ENCODE results near the gene ACOT13. TPM values are rescaled to one million over a fixed set of nuclear protein-coding genes. Genes with fewer than 3 reads are reported as not detected.

Gene ACOT13
- total RNA-seq, 1 experiment from 2014 or later = 79.2 TPM

DNA sequence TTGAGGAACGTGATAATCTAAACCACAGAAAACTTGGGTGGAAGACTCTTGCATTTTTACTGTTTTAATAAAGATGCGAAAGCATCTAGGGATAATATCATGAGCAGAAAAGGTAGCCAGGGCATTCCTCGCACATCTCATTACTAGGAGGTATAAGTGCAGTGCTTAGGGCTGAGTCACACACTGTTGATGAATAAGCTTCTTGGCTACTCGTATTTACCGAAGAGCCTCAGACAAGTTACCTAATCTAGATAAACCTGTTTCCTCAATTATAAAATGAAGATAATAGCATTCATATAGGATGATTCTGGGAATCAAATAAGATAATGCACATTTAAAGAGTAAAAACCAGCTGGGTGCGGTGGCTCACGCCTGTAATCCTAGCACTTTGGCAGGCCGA, 20.1 kb upstream of the ACOT13 start:
- peak; percentile 61 to 97 for DNase-seq
- Histone ChIP-seq H3K27ac (peak overlapping the region; percentile 97), H3K9me2 (ENCODE audit: insufficient read depth) (no peaks in the 10 kb centered on the region), H3F3A (ENCODE audit: insufficient read depth, low read depth) (peaks cover 45% of the 10 kb centered on the region), H3K79me2 (ENCODE audit: low read depth) (peaks cover 31% of the 10 kb centered on the region), H3K36me3 (ENCODE audit: low read depth) (peaks cover 19% of the 10 kb centered on the region), H2AFZ (peak overlapping the region; percentile 86; the same call in 1 of the 2 replicates), H3K9me3 (ENCODE audit: insufficient read depth, low read depth) (no peaks in the 10 kb centered on the region), H3K27me3 (ENCODE audit: insufficient read depth, low read depth) (no peaks in the 10 kb centered on the region), H3K4me1 (replicated peaks; ENCODE audit: insufficient read depth) (peaks cover 42% of the 10 kb centered on the region), H3K4me2 (peak overlapping the region; percentile 90), H3K4me3 (peak overlapping the region; percentile 76), H4K20me1 (ENCODE audit: insufficient read depth) (no peaks in the 10 kb centered on the region)
- intact Hi-C loops (cut with micrococcal nuclease; ENCODE audit: unreplicated experiment) = loop anchor here (1.0 to 5.0 kb wide), 5 partner anchors 13 to 131 kb away; partner anchors contain the start of gene ACOT13
- no TSS peak for BruUV-seq (replicated peaks)
- no peak for TF ChIP-seq EZH2 (IDR thresholded peaks at IDR 0.05; ENCODE audit: low read depth)
- TF ChIP-seq, protein P1, sequence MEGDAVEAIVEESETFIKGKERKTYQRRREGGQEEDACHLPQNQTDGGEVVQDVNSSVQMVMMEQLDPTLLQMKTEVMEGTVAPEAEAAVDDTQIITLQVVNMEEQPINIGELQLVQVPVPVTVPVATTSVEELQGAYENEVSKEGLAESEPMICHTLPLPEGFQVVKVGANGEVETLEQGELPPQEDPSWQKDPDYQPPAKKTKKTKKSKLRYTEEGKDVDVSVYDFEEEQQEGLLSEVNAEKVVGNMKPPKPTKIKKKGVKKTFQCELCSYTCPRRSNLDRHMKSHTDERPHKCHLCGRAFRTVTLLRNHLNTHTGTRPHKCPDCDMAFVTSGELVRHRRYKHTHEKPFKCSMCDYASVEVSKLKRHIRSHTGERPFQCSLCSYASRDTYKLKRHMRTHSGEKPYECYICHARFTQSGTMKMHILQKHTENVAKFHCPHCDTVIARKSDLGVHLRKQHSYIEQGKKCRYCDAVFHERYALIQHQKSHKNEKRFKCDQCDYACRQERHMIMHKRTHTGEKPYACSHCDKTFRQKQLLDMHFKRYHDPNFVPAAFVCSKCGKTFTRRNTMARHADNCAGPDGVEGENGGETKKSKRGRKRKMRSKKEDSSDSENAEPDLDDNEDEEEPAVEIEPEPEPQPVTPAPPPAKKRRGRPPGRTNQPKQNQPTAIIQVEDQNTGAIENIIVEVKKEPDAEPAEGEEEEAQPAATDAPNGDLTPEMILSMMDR (conservative IDR thresholded peaks at IDR 0.05) = no peak
- CTCF ChIA-PET = interaction anchor here (0.6 kb wide), 1 partner anchor 65 kb away, joined by 3 read pairs; no protein-coding TSS in a partner anchor
- POLR2A ChIA-PET (ENCODE audit: unreplicated experiment) = interaction anchor here (0.5 to 1.5 kb wide), 7 partner anchors 12 to 1002 kb away, joined by 3 to 6 read pairs (median 5); partner anchors contain the start of genes ACOT13 and C6orf62

DNA sequence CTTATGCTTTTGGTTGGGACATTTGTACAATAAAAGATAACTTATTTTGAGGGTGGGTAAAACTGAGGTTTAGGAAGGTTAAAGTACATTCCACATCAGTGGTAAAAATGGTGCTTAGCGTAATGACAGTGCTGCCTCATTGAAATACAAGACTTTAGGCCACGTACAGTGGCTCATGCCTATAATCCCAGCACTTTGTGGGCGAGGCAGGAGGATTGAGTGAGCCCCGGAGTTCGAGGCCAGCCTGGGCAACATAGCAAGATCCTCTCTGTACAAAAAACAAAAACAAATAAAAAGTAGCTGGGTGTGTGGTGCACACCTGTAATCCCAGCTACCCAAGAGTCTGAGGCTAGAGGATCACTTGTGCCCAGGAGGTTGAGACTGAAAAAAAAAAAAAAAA, 18.6 kb upstream of the ACOT13 start:
- CTCF ChIA-PET = no interaction called here
- peaks cover 45% of the 10 kb centered on the region for H3F3A ChIP-seq (ENCODE audit: insufficient read depth, low read depth)

DNA sequence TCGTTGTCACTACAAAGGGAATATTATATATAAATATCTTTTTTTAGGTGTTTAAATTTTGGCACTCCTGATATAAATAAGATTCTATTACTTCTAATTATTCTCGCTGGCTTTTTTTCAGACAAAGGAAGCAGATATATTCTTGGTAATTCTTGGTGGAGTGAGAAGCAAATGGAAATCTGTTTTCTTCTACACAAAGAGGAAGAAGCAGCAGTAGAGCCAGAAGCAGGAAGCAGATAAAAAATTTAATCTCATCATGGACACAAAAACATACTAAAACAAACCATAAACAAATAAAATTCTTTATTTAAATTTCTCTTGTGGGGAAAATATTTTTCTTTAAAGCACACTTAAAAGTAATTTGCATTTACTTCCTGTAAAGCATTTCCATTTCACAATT, 17.2 kb upstream of the ACOT13 start:
- H4K20me1 ChIP-seq (ENCODE audit: insufficient read depth) = no peaks in the 10 kb centered on the region
- peaks cover 41% of the 10 kb centered on the region for H3F3A ChIP-seq (ENCODE audit: insufficient read depth, low read depth)
- H3K4me2 ChIP-seq = no peak overlapping the region
- no peaks in the 10 kb centered on the region for H3K27me3 ChIP-seq (ENCODE audit: insufficient read depth, low read depth)
- DNase-seq = no peak
- H3K4me3 ChIP-seq = no peak overlapping the region
- H3K4me1 ChIP-seq (replicated peaks; ENCODE audit: insufficient read depth) = peaks cover 22% of the 10 kb centered on the region
- peaks cover 15% of the 10 kb centered on the region for H3K79me2 ChIP-seq (ENCODE audit: low read depth)
- peak overlapping the region; percentile 17; the same call in 1 of the 2 replicates for H3K27ac ChIP-seq
- CTCF ChIA-PET = no interaction called here
- no peaks in the 10 kb centered on the region for H3K9me2 ChIP-seq (ENCODE audit: insufficient read depth)
- TF ChIP-seq, protein P1 (conservative IDR thresholded peaks at IDR 0.05) = no peak
- no peak for TF ChIP-seq EZH2 (IDR thresholded peaks at IDR 0.05; ENCODE audit: low read depth)
- no peaks in the 10 kb centered on the region for H3K9me3 ChIP-seq (ENCODE audit: insufficient read depth, low read depth)
- POLR2A ChIA-PET (ENCODE audit: unreplicated experiment) = interaction anchor here (0.7 kb wide), 1 partner anchor 27 kb away, joined by 6 read pairs; no protein-coding TSS in a partner anchor
- H2AFZ ChIP-seq = no peak overlapping the region
- BruUV-seq (replicated peaks) = no TSS peak
- intact Hi-C loops (cut with micrococcal nuclease; ENCODE audit: unreplicated experiment) = loop anchor here (5.0 kb wide), 2 partner anchors 67 to 128 kb away; no protein-coding TSS in a partner anchor
- peaks cover 46% of the 10 kb centered on the region for H3K36me3 ChIP-seq (ENCODE audit: low read depth)

More for the DNA sequence above, 18.6 kb upstream of the ACOT13 start:
- no peak for DNase-seq
- H2AFZ ChIP-seq = no peak overlapping the region
- H3K79me2 ChIP-seq (ENCODE audit: low read depth) = peaks cover 20% of the 10 kb centered on the region
- H3K27me3 ChIP-seq (ENCODE audit: insufficient read depth, low read depth) = no peaks in the 10 kb centered on the region
- TF ChIP-seq EZH2 (IDR thresholded peaks at IDR 0.05; ENCODE audit: low read depth) = no peak
- TF ChIP-seq, protein P1 (conservative IDR thresholded peaks at IDR 0.05) = no peak
- no peaks in the 10 kb centered on the region for H3K9me2 ChIP-seq (ENCODE audit: insufficient read depth)
- POLR2A ChIA-PET (ENCODE audit: unreplicated experiment) = interaction anchor here (0.7 kb wide), 1 partner anchor 17 kb away, joined by 3 read pairs; no protein-coding TSS in a partner anchor
- intact Hi-C loops (cut with micrococcal nuclease; ENCODE audit: unreplicated experiment) = loop anchor here (5.0 kb wide), 2 partner anchors 66 to 129 kb away; no protein-coding TSS in a partner anchor
- no peak overlapping the region for H3K4me3 ChIP-seq
- peak overlapping the region; percentile 90; the same call in 1 of the 2 replicates for H3K4me2 ChIP-seq
- BruUV-seq (replicated peaks) = no TSS peak
- H3K4me1 ChIP-seq (replicated peaks; ENCODE audit: insufficient read depth) = peaks cover 36% of the 10 kb centered on the region
- no peaks in the 10 kb centered on the region for H3K9me3 ChIP-seq (ENCODE audit: insufficient read depth, low read depth)
- H3K27ac ChIP-seq = peak overlapping the region; percentile 97
- H4K20me1 ChIP-seq (ENCODE audit: insufficient read depth) = no peaks in the 10 kb centered on the region
- peaks cover 32% of the 10 kb centered on the region for H3K36me3 ChIP-seq (ENCODE audit: low read depth)
